ENCODE measurements around the gene KCNQ1.

- TF ChIP-seq CTCF (IDR thresholded peaks at IDR 0.05) (no peak), POLR2A (IDR thresholded peaks at IDR 0.05) (no peak)
Observed at GRCh38 chr11:2837096-2837601, 392.3 kb downstream of the KCNQ1 start.

Measured in lower leg skin (tissue), 3 donors.